Left ventricle myocardium inferior (tissue), 1 donor: ENCODE results near the gene RCSD1. TPM values are rescaled to one million over a fixed set of nuclear protein-coding genes. Genes with fewer than 3 reads are reported as not detected.
A peak's percentile ranks its signal among the peaks of the same experiment; 100 is the strongest.
"Not testable (repeated sequence)": the region's sequence is repeated elsewhere in the genome, so short reads cannot be mapped to it uniquely, and the experiment has no call there.

Source experiments
- DNase-seq: peaks from one replicate; pipeline ENCODE4 v3.0.0-alpha.2; 2020
- H3K27ac ChIP-seq: fragments of 200-600 bp; replicated peaks from 2 replicates; pipeline ENCODE4 v1.8.0; 2021
- H3K27me3 ChIP-seq: fragments of 200-600 bp; 2 replicates; pipeline ENCODE4 v1.8.0; 2021; ENCODE audit warnings: low read depth
- H3K36me3 ChIP-seq: fragments of 200-600 bp; 2 replicates; pipeline ENCODE4 v1.8.0; 2021
- H3K4me1 ChIP-seq: fragments of 200-600 bp; 2 replicates; pipeline ENCODE4 v1.8.0; 2021
- H3K4me3 ChIP-seq: fragments of 200-600 bp; 2 replicates; pipeline ENCODE4 v1.8.0; 2021; ENCODE audit warnings: mild to moderate bottlenecking, moderate library complexity
- H3K9me3 ChIP-seq: fragments of 200-600 bp; replicated peaks from 2 replicates; pipeline ENCODE4 v1.8.0; 2021
- intact Hi-C: fragments of 100-400 bp; cut with micrococcal nuclease; formaldehyde crosslinking; loops from one replicate; pipeline ENCODE4 v1.11.0; 2022
- total RNA-seq: library from RNA; stranded (reverse); fragmentation: NEBNext Ultra II Directional; extraction: Animal tissue kit (Norgen Biotek cat#: 25700); gene quantifications from one replicate; pipeline ENCODE4 v1.2.1, GENCODE V29; 2021
- TF ChIP-seq, protein P1 (sequence below): fragments of 200-600 bp; IDR thresholded peaks from 2 replicates; pipeline ENCODE4 v1.8.0; 2021; ENCODE audit warnings: antibody characterized with exemption, mild to moderate bottlenecking, borderline replicate concordance
- donor health status: DM: no; HTN: yes; CAD: no; lungs with severe emphysema.

Gene RCSD1
- total RNA-seq, 1 donor from 2014 or later: 42.7 TPM

- Histone ChIP-seq H3K9me3 (no peaks in the 10 kb centered on the region), H3K27me3 (no peaks in the 10 kb centered on the region), H3K4me1 (peaks cover 61% of the 10 kb centered on the region), H3K4me3 (no peak overlapping the region), H3K27ac (no peak overlapping the region), H3K36me3 (no peaks in the 10 kb centered on the region)
- DNase-seq: no peak
- intact Hi-C loops: no loop called here
- TF ChIP-seq, protein P1, sequence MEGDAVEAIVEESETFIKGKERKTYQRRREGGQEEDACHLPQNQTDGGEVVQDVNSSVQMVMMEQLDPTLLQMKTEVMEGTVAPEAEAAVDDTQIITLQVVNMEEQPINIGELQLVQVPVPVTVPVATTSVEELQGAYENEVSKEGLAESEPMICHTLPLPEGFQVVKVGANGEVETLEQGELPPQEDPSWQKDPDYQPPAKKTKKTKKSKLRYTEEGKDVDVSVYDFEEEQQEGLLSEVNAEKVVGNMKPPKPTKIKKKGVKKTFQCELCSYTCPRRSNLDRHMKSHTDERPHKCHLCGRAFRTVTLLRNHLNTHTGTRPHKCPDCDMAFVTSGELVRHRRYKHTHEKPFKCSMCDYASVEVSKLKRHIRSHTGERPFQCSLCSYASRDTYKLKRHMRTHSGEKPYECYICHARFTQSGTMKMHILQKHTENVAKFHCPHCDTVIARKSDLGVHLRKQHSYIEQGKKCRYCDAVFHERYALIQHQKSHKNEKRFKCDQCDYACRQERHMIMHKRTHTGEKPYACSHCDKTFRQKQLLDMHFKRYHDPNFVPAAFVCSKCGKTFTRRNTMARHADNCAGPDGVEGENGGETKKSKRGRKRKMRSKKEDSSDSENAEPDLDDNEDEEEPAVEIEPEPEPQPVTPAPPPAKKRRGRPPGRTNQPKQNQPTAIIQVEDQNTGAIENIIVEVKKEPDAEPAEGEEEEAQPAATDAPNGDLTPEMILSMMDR: no peak
These were observed 89.1 kb downstream of the RCSD1 start for GRCh38 chr1:167718914-167719691.

DNA sequence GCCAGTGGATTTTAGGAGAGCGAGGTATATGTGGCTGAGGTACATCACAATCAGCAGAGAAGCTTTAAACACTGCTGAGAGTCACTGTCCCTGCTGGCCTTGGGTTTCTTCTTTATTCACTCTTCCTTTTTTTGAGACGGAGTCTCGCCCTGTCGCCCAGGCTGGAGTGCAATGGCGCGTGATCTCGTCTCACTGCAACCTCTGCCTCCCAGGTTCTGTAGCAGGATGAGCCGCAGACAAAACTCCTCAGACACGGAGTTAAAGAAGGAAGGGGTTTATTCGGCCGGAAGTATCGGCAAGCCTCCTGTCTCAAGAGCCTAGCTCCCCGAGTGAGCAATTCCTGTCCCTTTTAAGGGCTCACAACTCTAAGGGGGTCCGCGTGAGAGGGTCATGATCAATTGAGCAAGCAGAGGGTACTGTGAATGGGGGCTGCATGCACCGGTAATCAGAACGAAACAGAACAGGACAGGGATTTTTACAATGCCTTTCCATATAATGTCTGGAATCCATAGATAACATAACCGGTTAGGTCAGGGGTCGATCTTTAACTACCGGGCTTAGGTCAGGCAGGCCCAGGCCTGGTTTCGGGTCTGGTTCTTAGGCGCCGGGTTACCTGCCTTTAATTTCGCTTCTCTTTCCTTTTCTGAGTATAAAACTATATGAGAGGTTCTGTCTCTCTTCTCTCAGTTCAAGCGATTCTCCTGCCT lies 89.8 kb downstream of the RCSD1 start:
- not testable (repeated sequence) for H3K36me3 ChIP-seq, H3K27ac ChIP-seq, H3K27me3 ChIP-seq, DNase-seq, H3K4me3 ChIP-seq, H3K9me3 ChIP-seq
- H3K4me1 ChIP-seq: peaks cover 57% of the 10 kb centered on the region
- intact Hi-C loops: loop anchor here (10.0 kb wide), 1 partner anchor 65 kb away; no protein-coding TSS in a partner anchor

- intact Hi-C loops: loop anchor here (10.0 kb wide), 1 partner anchor 64 kb away; no protein-coding TSS in a partner anchor
These were observed 91.1 kb downstream of the RCSD1 start for GRCh38 chr1:167720965-167721616.

GRCh38 chr1:167721617-167722151 lies 91.7 kb downstream of the RCSD1 start, which contains the start of gene MPZL1:
Gene MPZL1 (plus strand): TSS chr1:167721982. CDS start chr1:167722152, 170 bp downstream.
- H3K4me1 ChIP-seq: peaks cover 60% of the 10 kb centered on the region
- H3K36me3 ChIP-seq: no peaks in the 10 kb centered on the region
- intact Hi-C loops: loop anchor here (10.0 kb wide), 1 partner anchor 63 kb away; no protein-coding TSS in a partner anchor
- TF ChIP-seq, protein P1: no peak
- peak within 1 kb of the TSS; percentile 96 for H3K4me3 ChIP-seq
- H3K27me3 ChIP-seq: no peaks in the 10 kb centered on the region
- DNase-seq: peak; percentile 97
- peak within 1 kb of the TSS; percentile 89 for H3K27ac ChIP-seq
- no peaks in the 10 kb centered on the region for H3K9me3 ChIP-seq

More at GRCh38 chr1:167720965-167721616, 91.1 kb downstream of the RCSD1 start:
- H3K4me1 ChIP-seq: peaks cover 60% of the 10 kb centered on the region
- H3K4me3 ChIP-seq: peak overlapping the region; percentile 96
- H3K36me3 ChIP-seq: no peaks in the 10 kb centered on the region
- TF ChIP-seq, protein P1: peak; percentile 52
- no peak for DNase-seq
- no peaks in the 10 kb centered on the region for H3K27me3 ChIP-seq
- H3K9me3 ChIP-seq: no peaks in the 10 kb centered on the region
- peak overlapping the region; percentile 89 for H3K27ac ChIP-seq

- TF ChIP-seq, protein P1: no peak
- H3K27me3 ChIP-seq: no peaks in the 10 kb centered on the region
- H3K27ac ChIP-seq: peak overlapping the region; percentile 89
- H3K4me3 ChIP-seq: peak overlapping the region; percentile 96
- H3K4me1 ChIP-seq: peaks cover 64% of the 10 kb centered on the region
- intact Hi-C loops: loop anchor here (10.0 kb wide), 1 partner anchor 62 kb away; no protein-coding TSS in a partner anchor
- H3K36me3 ChIP-seq: no peaks in the 10 kb centered on the region
- no peak for DNase-seq
- no peaks in the 10 kb centered on the region for H3K9me3 ChIP-seq
These were observed 92.3 kb downstream of the RCSD1 start for GRCh38 chr1:167722152-167722869.
